Measurements from ENCODE around the gene MPG.
"Not testable (repeated sequence)": the region's sequence is repeated elsewhere in the genome, so short reads cannot be mapped to it uniquely, and the experiment has no call there.

The MPG gene

DNA sequence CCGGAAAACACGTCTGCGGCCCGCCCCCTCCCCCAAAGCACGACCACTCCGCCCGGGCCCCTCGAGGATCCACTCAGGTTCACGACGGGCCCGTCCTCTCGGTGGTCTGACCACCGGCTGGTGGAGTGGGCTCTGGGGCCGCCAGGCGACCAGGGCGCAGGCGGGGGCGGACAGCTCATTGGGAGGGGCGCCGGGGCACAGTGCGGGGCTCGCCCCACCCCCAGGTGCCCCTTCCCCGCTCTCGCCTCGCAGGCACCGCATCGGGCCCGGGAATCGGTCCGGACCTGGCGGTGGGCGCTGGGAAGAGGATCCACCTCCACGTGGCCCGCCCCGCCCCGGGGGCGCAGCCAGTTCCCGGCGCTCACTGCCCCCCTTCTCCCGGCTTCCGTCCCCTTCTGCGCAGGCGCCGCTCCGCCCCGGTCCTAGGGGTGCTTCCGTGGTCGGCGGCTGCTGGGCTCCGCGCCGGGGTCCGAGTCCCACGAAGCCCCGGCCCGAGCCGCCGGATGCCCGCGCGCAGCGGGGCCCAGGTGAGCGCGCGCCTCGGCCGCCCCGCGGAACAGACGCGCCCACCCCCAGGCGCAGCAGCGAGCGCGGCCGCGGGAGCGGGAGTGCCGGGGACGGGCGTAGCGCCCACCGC lies at the start of gene MPG:
TSS of gene MPG (plus strand) at position 419 of the 637 bp plus-strand sequence. CDS start at position 504, 85 bp downstream.
- DNase-seq, result peak; percentile 16

GRCh38 chr16:30627-31026 lies 47.4 kb upstream of the MPG start:
- DNase-seq, result not testable (repeated sequence)

DNA sequence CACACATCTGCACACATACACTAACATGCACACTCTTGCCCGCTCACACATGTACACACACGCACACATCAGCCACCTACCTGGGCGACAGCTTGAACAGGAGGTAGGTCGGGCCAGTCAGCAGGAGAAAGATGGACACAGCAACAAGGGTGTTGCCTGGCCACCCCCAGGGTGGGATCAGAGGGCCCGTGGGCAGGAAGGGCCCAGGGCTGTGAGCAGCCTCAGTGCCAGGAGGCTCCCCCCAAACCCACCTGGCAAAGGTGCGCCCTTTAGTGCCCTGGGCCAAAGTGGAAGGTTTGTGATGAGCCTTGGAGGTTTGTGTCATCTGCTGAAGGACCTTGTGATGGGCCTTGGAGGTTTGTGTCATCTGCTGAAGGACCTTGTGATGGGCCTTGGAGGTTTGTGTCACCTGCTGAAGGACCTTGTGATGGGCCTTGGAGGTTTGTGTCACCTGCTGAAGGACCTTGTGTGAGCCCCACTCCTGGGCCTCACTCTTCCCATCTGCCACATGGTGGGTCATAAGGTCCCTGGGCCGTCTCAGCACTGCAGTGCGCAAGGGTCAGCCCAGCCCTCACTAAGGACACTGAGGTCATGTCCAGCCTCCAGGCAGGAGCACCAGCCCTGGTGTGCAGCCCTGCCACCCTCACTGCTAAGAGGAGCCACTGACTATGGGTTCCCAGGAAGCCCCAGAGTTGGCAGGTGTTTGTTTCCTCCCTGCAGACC lies 44.7 kb upstream of the MPG start:
- DNase-seq, result not testable (repeated sequence)

- DNase-seq, result no peak
Observed at GRCh38 chr16:33877-34647, 44.0 kb upstream of the MPG start.

- no peak for DNase-seq
Observed at GRCh38 chr16:34648-34987, 43.4 kb upstream of the MPG start.

DNA sequence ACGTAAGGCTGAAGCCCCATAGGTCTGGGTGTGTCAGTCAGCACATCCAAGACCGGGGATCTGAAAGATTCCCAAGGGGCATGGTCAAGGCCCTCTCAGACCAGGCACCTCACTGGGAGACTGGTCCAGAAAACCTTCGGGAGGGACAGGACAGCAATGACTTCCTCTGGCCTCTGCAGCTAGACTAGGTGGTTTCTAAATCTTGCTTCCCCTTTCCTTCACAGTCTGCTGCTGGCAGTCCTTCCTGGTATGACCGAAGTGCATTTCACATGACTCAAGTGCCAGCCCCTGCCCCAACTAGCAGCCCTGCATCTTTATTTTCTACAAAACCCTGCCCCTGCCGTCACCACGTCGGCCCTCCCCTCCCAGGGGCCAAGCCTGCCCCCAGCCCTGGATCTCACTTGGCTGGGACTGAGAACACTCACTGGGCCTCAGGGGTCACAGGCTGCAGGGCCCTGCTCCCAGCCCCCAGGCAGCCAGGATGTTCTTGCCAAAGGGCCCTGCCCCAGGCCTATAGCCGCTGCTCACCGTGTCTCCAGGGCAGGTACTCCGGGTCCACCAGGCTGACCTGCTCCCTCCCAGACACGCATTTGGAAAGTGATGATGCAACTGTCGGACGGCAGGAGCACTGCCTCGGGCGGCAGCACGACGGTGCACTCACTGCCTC lies 42.9 kb upstream of the MPG start:
- DNase-seq, result no peak

DNA sequence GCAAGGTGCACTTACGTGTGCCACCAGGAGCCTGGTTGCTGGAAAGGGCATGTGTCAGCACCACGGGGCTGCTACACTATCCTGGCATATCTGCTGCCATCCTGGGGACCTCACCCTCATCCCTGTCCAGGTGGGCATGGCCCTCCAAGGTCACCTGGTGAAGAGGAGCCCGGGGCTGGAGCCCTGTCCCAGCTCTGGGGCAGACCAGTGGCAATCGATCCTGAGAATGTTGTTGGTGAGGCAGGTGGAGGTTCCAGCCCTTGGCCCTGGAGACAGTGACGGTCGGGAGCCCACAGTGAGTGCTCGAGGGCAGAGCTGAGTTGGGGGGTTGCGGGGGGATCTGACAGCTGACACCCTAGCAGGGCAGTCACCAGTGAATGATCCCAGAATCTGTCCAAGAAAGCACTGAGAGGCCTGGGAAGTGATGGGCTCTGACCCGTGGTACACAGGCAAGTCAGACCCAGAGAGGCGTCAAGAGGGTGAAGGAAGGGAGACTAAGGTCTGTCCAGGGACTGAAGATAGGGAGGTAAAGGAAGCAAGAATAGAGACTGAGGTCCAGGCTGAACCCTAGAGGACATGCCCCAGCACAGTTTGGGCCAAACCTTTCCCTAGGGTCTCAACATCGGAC lies 42.2 kb upstream of the MPG start:
- DNase-seq, result no peak

DNA sequence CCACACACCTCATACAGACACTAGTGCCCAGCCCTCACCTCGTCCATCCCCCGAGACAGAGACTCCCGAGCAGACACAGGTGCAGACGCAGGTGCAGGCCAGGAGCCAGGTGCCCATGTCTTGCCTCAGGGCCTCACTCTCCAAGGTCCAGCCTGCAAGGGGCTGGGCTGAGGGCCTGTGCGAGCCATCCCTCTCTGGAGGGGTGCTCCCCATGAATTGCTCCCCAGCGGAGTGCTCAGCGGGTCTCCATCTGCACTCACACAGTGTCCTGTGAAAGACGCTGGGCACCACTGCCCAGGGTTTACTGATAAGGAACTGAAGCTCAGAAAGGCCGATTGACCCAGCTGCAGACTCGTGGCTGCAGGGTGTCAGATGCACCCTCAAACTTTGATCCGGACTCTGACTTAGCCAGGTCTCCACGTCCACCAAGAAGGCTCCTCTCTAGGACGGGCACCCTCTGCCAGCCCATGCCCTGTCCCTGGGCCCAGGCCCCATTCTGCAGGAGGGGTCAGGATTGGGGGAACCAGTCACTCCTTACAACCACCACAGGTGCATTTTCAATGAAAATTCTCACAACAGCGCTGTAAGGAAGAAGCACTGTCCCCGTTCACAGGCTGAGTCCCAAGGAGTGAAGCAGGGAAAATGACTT lies 41.6 kb upstream of the MPG start:
- DNase-seq, result no peak

DNA sequence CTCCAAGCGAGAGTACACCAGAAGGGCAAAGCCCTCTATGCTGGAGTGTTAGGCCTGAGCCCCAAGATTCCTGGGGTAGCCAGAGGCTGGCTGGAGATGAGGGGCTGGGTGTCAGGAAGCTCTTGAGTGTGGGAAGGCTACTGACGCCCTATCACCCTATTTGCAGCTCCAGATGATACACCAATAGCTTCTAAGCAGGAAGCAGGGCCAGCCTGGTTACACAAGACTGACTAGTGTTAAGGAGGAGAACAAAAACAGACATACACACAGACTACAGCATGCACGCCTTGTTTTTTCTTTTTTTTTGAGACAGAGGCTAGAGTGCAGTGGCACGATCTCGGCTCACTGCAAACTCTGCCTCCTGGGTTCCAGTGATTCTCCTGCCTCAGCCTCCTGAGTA lies 40.5 kb upstream of the MPG start:
- DNase-seq, result no peak

- not testable (repeated sequence) for DNase-seq
Observed at GRCh38 chr16:38206-38605, 39.8 kb upstream of the MPG start.

- no peak for DNase-seq
Observed at GRCh38 chr16:38941-39892, 38.8 kb upstream of the MPG start.

GRCh38 chr16:41439-42068 lies 36.5 kb upstream of the MPG start:
- DNase-seq, result no peak

- DNase-seq, result no peak
Observed at GRCh38 chr16:42069-42457, 36.0 kb upstream of the MPG start.

GRCh38 chr16:42691-43090 lies 35.3 kb upstream of the MPG start:
- no peak for DNase-seq

DNA sequence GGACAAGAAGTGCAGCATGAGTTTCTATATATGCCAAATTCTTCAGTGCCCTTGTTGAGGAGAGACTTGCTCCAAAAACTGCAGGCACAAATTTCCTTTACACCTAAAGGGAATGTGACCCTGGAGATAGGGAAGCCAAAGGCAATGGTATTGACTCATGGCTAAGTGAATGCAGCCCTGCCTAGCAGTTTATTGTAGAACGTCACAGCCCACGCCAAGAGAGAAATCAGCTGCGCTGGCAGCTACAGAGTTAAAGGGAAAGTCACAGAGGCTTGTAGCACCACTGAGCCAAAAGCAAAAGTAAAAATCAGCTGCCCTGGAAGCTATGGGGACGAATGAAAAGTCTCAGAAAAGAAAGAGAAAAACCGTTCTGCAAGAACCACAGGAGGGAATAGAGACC lies 34.7 kb upstream of the MPG start:
- DNase-seq, result no peak

GRCh38 chr16:44655-45054 lies 33.4 kb upstream of the MPG start:
- no peak for DNase-seq

DNA sequence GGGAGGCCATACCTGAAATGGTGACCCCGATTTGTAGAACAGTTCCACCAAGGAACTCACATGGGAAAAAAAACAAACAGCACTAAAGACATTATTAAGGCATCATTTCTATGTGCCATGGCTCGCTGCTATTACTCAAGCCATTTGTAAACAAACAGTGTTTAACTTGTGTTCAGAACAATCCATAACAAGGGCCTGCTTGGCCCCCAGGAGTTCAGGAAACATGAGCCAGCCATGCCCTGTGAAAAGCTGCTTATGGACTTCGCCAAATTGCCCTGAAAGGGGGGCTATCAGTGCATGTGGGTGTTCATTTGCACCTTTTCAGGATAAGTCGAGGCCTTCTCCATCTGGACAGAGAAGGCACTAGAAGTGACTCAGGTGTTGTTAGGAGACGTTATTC lies 32.6 kb upstream of the MPG start:
- no peak for DNase-seq

- not testable (repeated sequence) for DNase-seq
Observed at GRCh38 chr16:46510-46909, 31.5 kb upstream of the MPG start.

DNA sequence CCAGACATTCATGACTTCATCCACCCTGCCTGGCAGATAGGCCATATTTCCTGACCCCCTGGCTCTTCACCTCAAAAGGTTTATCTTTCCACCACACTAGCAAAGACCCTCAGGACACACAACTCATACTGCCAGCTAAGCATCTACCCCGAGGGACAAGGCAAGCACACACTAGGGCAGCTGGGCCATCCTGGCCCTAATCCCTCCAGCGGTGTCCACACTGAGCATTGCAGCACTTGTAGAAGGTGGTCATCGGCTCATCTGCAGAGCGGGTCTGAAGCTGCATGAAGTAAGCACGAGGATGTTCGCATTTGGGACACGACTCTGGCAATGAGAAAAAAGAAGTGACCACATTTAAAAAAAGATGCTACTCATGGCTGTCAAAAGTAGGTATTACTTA lies 30.8 kb upstream of the MPG start:
- no peak for DNase-seq

DNA sequence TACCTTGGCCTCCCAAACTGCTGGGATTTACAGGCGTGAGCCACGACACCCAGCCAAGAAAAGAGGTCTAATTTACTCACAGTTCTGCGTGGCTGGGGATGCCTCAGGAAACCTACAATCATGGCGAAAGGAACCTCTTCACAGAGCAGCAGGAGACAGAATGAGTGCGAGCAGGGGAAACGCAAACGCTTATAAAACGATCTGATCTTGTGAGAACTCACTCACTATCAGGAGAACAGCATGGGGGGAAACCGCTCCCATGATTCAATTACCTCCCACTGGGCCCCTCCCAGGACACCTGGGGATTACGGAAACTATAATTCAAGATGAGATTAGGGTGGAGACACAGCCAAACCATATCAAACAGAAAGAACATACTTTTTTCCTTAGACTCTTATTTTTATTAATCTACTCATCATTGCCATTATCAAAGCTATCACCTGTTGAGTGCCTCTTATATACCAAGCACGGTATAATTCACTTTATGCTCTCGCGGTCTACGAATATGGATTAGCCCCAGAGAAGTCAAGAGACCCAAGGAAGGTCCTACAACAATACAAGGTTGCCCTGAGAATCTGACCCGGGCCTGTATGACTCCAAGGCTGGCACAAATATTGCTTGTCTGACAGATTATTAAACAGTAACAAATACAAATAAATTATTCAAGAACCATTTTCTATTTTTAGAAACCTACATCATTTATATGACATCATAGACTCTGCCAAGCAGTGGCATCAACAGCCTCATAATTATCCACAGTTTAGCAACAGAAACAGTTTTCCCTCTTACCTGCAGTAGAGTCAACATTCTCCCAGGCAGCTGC lies 27.0 kb upstream of the MPG start:
- DNase-seq, result no peak
